Spleen (tissue), 7 donors: Measurements from ENCODE around the gene NATD1.

ENCODE experiments used
- CTCF ChIP-seq, 11 experiments: fragments of 200-600 bp in 7 of 11; fragments of 450-650 bp in 4 of 11; sonication (generic) in 4 of 11; IDR thresholded peaks in 8 of 11; conservative IDR thresholded peaks in 3 of 11; 1 replicate in 7 of 11; 2 replicates in 4 of 11; pipeline versions ENCODE4 v1.4.0 to v1.8.0; 2016 to 2021; ENCODE audit warnings: antibody characterized with exemption in 11 of 11, inconsistent platforms in 4 of 11, mild to moderate bottlenecking in 1 of 11
- POLR2A ChIP-seq, 3 donors: fragments of 450-650 bp; IDR thresholded peaks; one replicate each; pipeline ENCODE4 v1.5.1; 2017; ENCODE audit warnings: antibody characterized with exemption in 3 of 3, mild to moderate bottlenecking in 1 of 3
- POLR2AphosphoS5 ChIP-seq, 3 donors: sonication (generic); formaldehyde crosslinking; IDR thresholded peaks; one replicate each; pipeline ENCODE4 v1.5.1; 2017; ENCODE audit warnings: antibody characterized with exemption in 3 of 3
- donor health status: DM: no; HTN: no; CAD: no; lungs with moderate emphysema.
- donor health status: DM: no; HTN: no; CAD: no.
- donor health status: DM: no; HTN: no; CAD: no.

- TF ChIP-seq CTCF (IDR thresholded peaks at IDR 0.05 in 8 of 11, conservative IDR thresholded peaks at IDR 0.05 in 3 of 11) (no peak), POLR2A (IDR thresholded peaks at IDR 0.05) (no peak), POLR2AphosphoS5 (IDR thresholded peaks at IDR 0.05) (no peak)
Observed at GRCh38 chr17:21228111-21228510, 25.1 kb downstream of the NATD1 start.
